IMR-90 (cell line): ENCODE measurements around the gene ANKS4B. TPM values are rescaled to one million over a fixed set of nuclear protein-coding genes. Genes with fewer than 3 reads are reported as not detected.

Experiments
- ATAC-seq: fragments of 200-7000 bp; cut with Tn5 transposase; 2 replicates; pipeline ENCODE4 v1.9.1; 2020; ENCODE audit warnings: low read depth, mild to moderate bottlenecking, moderate library complexity
- BruUV-seq: library from RNA; stranded (reverse); fragments of 400-500 nt; replicated peaks from 2 replicates; lab custom pipeline; 2021; lab: Mats Ljungman, UMichigan
- CTCF ChIA-PET: fragments of 300-600 bp; formaldehyde crosslinking; extraction: SDS; loops from one replicate; lab custom pipeline; 2021; ENCODE audit warnings: antibody characterized with exemption; lab: Yijun Ruan, JAX
- POLR2A ChIA-PET: fragments of 300-600 bp; sonication (Branson Sonifier 250); formaldehyde crosslinking; loops from one replicate; lab custom pipeline; 2022; ENCODE audit warnings: antibody characterized with exemption; ENCODE audit not compliant: unreplicated experiment; lab: Charles Lee
- DNase-seq: peaks from one replicate; pipeline ENCODE4 v3.0.0; 2013
- H2AFZ ChIP-seq: replicated peaks from 2 replicates; pipeline ENCODE3; 2013; ENCODE audit warnings: low read length, mild to moderate bottlenecking; ENCODE audit not compliant: poor library complexity
- H2AK5ac ChIP-seq: 2 replicates; pipeline ENCODE4 v1.6.1; 2013; ENCODE audit warnings: low read depth, low read length, inconsistent platforms
- H2AK9ac ChIP-seq: replicated peaks from 2 replicates; pipeline ENCODE3; 2013; ENCODE audit warnings: mild to moderate bottlenecking, low read depth, low read length, moderate library complexity; ENCODE audit not compliant: poor library complexity
- H2BK120ac ChIP-seq: 2 replicates; pipeline ENCODE4 v1.6.1; 2013; ENCODE audit warnings: low read depth, low read length, inconsistent platforms
- H2BK15ac ChIP-seq: 3 replicates; pipeline ENCODE4 v1.6.1; 2013; ENCODE audit warnings: low read depth, low read length, inconsistent platforms
- H2BK20ac ChIP-seq: 2 replicates; pipeline ENCODE4 v1.6.1; 2013; ENCODE audit warnings: low read depth, mild to moderate bottlenecking, inconsistent platforms, low read length, moderate library complexity
- H2BK5ac ChIP-seq: 2 replicates; pipeline ENCODE4 v1.6.1; 2013; ENCODE audit warnings: mild to moderate bottlenecking, low read depth, low read length, inconsistent platforms; ENCODE audit not compliant: poor library complexity, severe bottlenecking
- H3K14ac ChIP-seq: replicated peaks from 2 replicates; pipeline ENCODE4 v1.6.1; 2013; ENCODE audit warnings: low read depth, low read length, inconsistent platforms
- H3K18ac ChIP-seq: 2 replicates; pipeline ENCODE4 v1.6.1; 2013; ENCODE audit warnings: low read depth, low read length, control low read depth
- H3K23ac ChIP-seq: 2 replicates; pipeline ENCODE4 v1.6.1; 2013; ENCODE audit warnings: low read depth, low read length, inconsistent platforms
- H3K27ac ChIP-seq: 2 replicates; pipeline ENCODE4 v1.5.1; 2013; ENCODE audit warnings: mild to moderate bottlenecking, control low read depth, low read length; ENCODE audit not compliant: insufficient read depth
- H3K27me3 ChIP-seq: 2 replicates; pipeline ENCODE4 v1.6.1; 2013; ENCODE audit warnings: low read length; ENCODE audit not compliant: control insufficient read depth, insufficient read depth
- H3K36me3 ChIP-seq: 2 replicates; pipeline ENCODE4 v1.6.1; 2013; ENCODE audit warnings: low read length, mixed read lengths; ENCODE audit not compliant: control insufficient read depth, insufficient read depth
- H3K4ac ChIP-seq: 2 replicates; pipeline ENCODE4 v1.6.1; 2013; ENCODE audit warnings: low read depth, low read length, inconsistent platforms
- H3K4me1 ChIP-seq: 2 replicates; pipeline ENCODE4 v1.6.1; 2013; ENCODE audit warnings: low read length, mixed read lengths; ENCODE audit not compliant: control insufficient read depth, insufficient read depth
- H3K4me2 ChIP-seq: 2 replicates; pipeline ENCODE4 v1.6.1; 2013; ENCODE audit warnings: low read depth, mild to moderate bottlenecking, control low read depth, low read length, moderate library complexity
- H3K4me3 ChIP-seq: 2 replicates; pipeline ENCODE4 v1.5.1; 2013; ENCODE audit warnings: low read depth, mild to moderate bottlenecking, control low read depth, low read length, moderate library complexity; ENCODE audit not compliant: insufficient read depth
- H3K56ac ChIP-seq: 2 replicates; pipeline ENCODE4 v1.6.1; 2013; ENCODE audit warnings: low read length, inconsistent platforms; ENCODE audit not compliant: insufficient read depth; ENCODE audit errors: extremely low read depth
- H3K79me1 ChIP-seq, 2 experiments: 2 replicates each; pipeline ENCODE4 v1.6.1; 2013; ENCODE audit warnings: low read length in 2 of 2, inconsistent platforms in 1 of 2, low read depth in 1 of 2
- H3K9ac ChIP-seq: 2 replicates; pipeline ENCODE4 v1.6.1; 2013; ENCODE audit warnings: low read depth, low read length, control low read depth
- H3K9me1 ChIP-seq: 2 replicates; pipeline ENCODE4 v1.6.1; 2013; ENCODE audit warnings: low read length, inconsistent platforms; ENCODE audit not compliant: insufficient read depth
- H3K9me3 ChIP-seq: 2 replicates; pipeline ENCODE4 v1.6.1; 2013; ENCODE audit warnings: low read length; ENCODE audit not compliant: control insufficient read depth, insufficient read depth
- H4K20me1 ChIP-seq: 2 replicates; pipeline ENCODE4 v1.6.1; 2013; ENCODE audit warnings: low read length, inconsistent platforms; ENCODE audit not compliant: insufficient read depth
- H4K5ac ChIP-seq: 2 replicates; pipeline ENCODE4 v1.6.1; 2013; ENCODE audit warnings: mild to moderate bottlenecking, low read depth, low read length, control low read depth
- H4K8ac ChIP-seq, 2 experiments: 2 replicates each; pipeline ENCODE4 v1.6.1; 2013; ENCODE audit warnings: low read depth in 2 of 2, low read length in 2 of 2, control low read depth in 1 of 2, inconsistent platforms in 1 of 2
- H4K91ac ChIP-seq: 2 replicates; pipeline ENCODE4 v1.6.1; 2013; ENCODE audit warnings: low read depth, low read length, inconsistent platforms; ENCODE audit not compliant: insufficient read depth
- BHLHE40 ChIP-seq: fragments of 150-350 bp; IDR thresholded peaks from 2 replicates; pipeline ENCODE4 v1.6.1; 2016; ENCODE audit warnings: mild to moderate bottlenecking, low read depth, low read length
- CEBPB ChIP-seq: IDR thresholded peaks from 2 replicates; pipeline ENCODE4 v1.6.1; 2012; ENCODE audit warnings: low read depth, low read length, improper control_type of control experiment
- CTCF ChIP-seq: conservative IDR thresholded peaks from 2 replicates; pipeline ENCODE4 v1.5.1; 2012; ENCODE audit warnings: mild to moderate bottlenecking, low read depth, low read length, improper control_type of control experiment
- FOS ChIP-seq: fragments of 150-350 bp; IDR thresholded peaks from 2 replicates; pipeline ENCODE4 v1.6.1; 2016; ENCODE audit warnings: low read depth, low read length
- MAFK ChIP-seq: IDR thresholded peaks from 2 replicates; pipeline ENCODE4 v1.6.1; 2012; ENCODE audit warnings: low read depth, low read length, improper control_type of control experiment
- MAZ ChIP-seq: IDR thresholded peaks from 2 replicates; pipeline ENCODE4 v1.6.1; 2012; ENCODE audit warnings: low read depth, mild to moderate bottlenecking, low read length, improper control_type of control experiment, moderate library complexity, borderline replicate concordance
- MXI1 ChIP-seq: IDR thresholded peaks from 2 replicates; pipeline ENCODE4 v1.6.1; 2012; ENCODE audit warnings: low read depth, mild to moderate bottlenecking, low read length, moderate library complexity, borderline replicate concordance
- NFE2L2 ChIP-seq: fragments of 150-350 bp; IDR thresholded peaks from 2 replicates; pipeline ENCODE4 v1.6.1; 2016; ENCODE audit warnings: low read depth, mild to moderate bottlenecking, low read length
- RAD21 ChIP-seq: IDR thresholded peaks from 2 replicates; pipeline ENCODE4 v1.6.1; 2012; ENCODE audit warnings: low read length, improper control_type of control experiment
- RCOR1 ChIP-seq: IDR thresholded peaks from 2 replicates; pipeline ENCODE4 v1.6.1; 2012; ENCODE audit warnings: mild to moderate bottlenecking, low read length, improper control_type of control experiment; ENCODE audit not compliant: insufficient replicate concordance
- SMC3 ChIP-seq: fragments of 150-350 bp; IDR thresholded peaks from 2 replicates; pipeline ENCODE4 v1.6.1; 2016; ENCODE audit warnings: low read depth, mild to moderate bottlenecking, antibody characterized with exemption, low read length, moderate library complexity
- WGBS, 2 experiments: methylation state at CpG; one replicate each; pipeline versions ENCODE4 v1.1.5 to v1.1.7; 2013; ENCODE audit warnings: missing lambda C conversion rate in 2 of 2; ENCODE audit not compliant: insufficient read length in 1 of 2; ENCODE audit errors: extremely low coverage in 2 of 2; 5-methylcytosine and 5-hydroxymethylcytosine counted together
- dilution Hi-C: fragments of 300-500 bp; cut with HindIII; formaldehyde crosslinking; loops from one replicate; pipeline ENCODE4 v1.14.3; 2018; ENCODE audit warnings: low sequenced_read_pairs; ENCODE audit not compliant: unreplicated experiment
- in situ Hi-C: fragments of 300-500 bp; cut with MboI; formaldehyde crosslinking; loops from 3 replicates; pipeline ENCODE4 v1.14.3; 2019; ENCODE audit warnings: low sequenced_read_pairs, inconsistent platforms, mixed read lengths
- intact Hi-C: fragments of 100-400 bp; cut with micrococcal nuclease; formaldehyde crosslinking; loops from 2 replicates; pipeline ENCODE4 v1.10.0; 2022
- polyA plus RNA-seq, 3 experiments: library from polyadenylated mRNA; depleted of rRNA; stranded (reverse); fragments of >200 nt; gene quantifications; 2 replicates each; pipeline ENCODE4 v1.2.3, GENCODE V29; 2012; ENCODE audit warnings: low replicate concordance in 1 of 3
- total RNA-seq: library from RNA; depleted of rRNA; stranded (reverse); fragments of >200 nt; gene quantifications from 2 replicates; pipeline ENCODE4 v1.2.3, GENCODE V29; 2012
- TF ChIP-seq, protein P1 (sequence below): fragments of 150-350 bp; IDR thresholded peaks from 2 replicates; pipeline ENCODE4 v1.6.1; 2017; ENCODE audit warnings: mild to moderate bottlenecking, antibody characterized with exemption, low read length, low read depth
- TF ChIP-seq, protein P2 (sequence below): fragments of 150-350 bp; IDR thresholded peaks from 2 replicates; pipeline ENCODE4 v1.6.1; 2016; ENCODE audit warnings: low read depth, mild to moderate bottlenecking, low read length, moderate library complexity, borderline replicate concordance

The ANKS4B gene
- total and polyA plus RNA-seq, 2 of the 4 experiments (the other 2 are of a cell fraction): not detected

DNA sequence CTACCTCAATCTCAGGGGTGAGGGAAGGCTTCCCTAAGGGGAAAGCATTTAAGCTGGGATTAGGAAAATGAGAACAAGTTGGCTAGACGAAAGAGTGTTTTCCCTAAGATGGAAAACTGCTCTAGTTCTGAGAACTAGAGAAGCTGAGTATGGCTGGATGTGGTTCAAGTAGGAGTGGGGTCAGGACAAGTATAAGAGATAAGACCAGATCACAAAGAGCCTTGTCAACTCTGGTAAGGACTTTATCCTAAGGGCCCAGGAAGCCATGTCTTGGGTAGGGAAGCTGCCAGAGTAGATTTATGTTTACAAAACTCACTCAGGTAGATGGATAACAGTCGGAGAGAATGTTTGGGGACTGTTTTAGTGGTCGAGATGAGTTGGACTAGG lies 1.7 kb downstream of the ANKS4B start:
- H2BK15ac ChIP-seq: no peak overlapping the region
- H3K27me3 ChIP-seq: peaks cover 8% of the 10 kb centered on the region
- no peaks in the 10 kb centered on the region for H3K79me1 ChIP-seq
- H2BK20ac ChIP-seq: no peak overlapping the region
- 38% methylated on average over 3 of the region's 3 CpGs; no CpG with 5 or more reads in 1 of the 2 experiments for WGBS, 2 experiments
- H3K36me3 ChIP-seq: no peaks in the 10 kb centered on the region
- dilution Hi-C loops (no loop called here), in situ Hi-C loops (no loop called here), intact Hi-C loops (no loop called here)
- TF ChIP-seq, protein P1, sequence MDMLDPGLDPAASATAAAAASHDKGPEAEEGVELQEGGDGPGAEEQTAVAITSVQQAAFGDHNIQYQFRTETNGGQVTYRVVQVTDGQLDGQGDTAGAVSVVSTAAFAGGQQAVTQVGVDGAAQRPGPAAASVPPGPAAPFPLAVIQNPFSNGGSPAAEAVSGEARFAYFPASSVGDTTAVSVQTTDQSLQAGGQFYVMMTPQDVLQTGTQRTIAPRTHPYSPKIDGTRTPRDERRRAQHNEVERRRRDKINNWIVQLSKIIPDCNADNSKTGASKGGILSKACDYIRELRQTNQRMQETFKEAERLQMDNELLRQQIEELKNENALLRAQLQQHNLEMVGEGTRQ: no peak
- TF ChIP-seq RAD21 (no peak), FOS (no peak), MAFK (no peak), BHLHE40 (no peak), CEBPB (no peak), RCOR1 (no peak), MXI1 (no peak), SMC3 (no peak), NFE2L2 (no peak), CTCF (no peak), MAZ (no peak)
- TF ChIP-seq, protein P2, sequence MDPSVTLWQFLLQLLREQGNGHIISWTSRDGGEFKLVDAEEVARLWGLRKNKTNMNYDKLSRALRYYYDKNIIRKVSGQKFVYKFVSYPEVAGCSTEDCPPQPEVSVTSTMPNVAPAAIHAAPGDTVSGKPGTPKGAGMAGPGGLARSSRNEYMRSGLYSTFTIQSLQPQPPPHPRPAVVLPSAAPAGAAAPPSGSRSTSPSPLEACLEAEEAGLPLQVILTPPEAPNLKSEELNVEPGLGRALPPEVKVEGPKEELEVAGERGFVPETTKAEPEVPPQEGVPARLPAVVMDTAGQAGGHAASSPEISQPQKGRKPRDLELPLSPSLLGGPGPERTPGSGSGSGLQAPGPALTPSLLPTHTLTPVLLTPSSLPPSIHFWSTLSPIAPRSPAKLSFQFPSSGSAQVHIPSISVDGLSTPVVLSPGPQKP: no peak
- no peak overlapping the region for H3K4me2 ChIP-seq
- DNase-seq (no peak), ATAC-seq (no peak)
- no peak overlapping the region for H4K91ac ChIP-seq
- H3K9me3 ChIP-seq: no peaks in the 10 kb centered on the region
- H4K8ac ChIP-seq: no peak overlapping the region
- no peak overlapping the region for H3K23ac ChIP-seq
- H3K4me1 ChIP-seq: no peaks in the 10 kb centered on the region
- H2AK9ac ChIP-seq: no peak overlapping the region
- ChIA-PET CTCF (interaction anchor here (0.6 kb wide), 1 partner anchor 1947 kb away, joined by 4 read pairs; no protein-coding TSS in a partner anchor), POLR2A (no interaction called here)
- H3K4ac ChIP-seq: no peak overlapping the region
- H3K27ac ChIP-seq: no peak overlapping the region
- H2BK5ac ChIP-seq: no peak overlapping the region
- no peak overlapping the region for H2AK5ac ChIP-seq
- no peaks in the 10 kb centered on the region for H3K9me1 ChIP-seq
- BruUV-seq: no TSS peak
- H3K56ac ChIP-seq: no peak overlapping the region
- H4K5ac ChIP-seq: no peak overlapping the region
- no peak overlapping the region for H3K14ac ChIP-seq
- no peaks in the 10 kb centered on the region for H4K20me1 ChIP-seq
- H2BK120ac ChIP-seq: no peak overlapping the region
- no peak overlapping the region for H3K4me3 ChIP-seq
- no peak overlapping the region for H3K9ac ChIP-seq
- no peak overlapping the region for H2AFZ ChIP-seq
- H3K18ac ChIP-seq: no peak overlapping the region
